Trophoblast cell (in vitro differentiated cells and primary cell): ENCODE measurements around the gene SCN1A.

Experiments
- DNase-seq, 2 donors: peaks; one replicate each; pipeline ENCODE4 v3.0.0-alpha.2; 2016
- H2AFZ ChIP-seq: 2 replicates; pipeline ENCODE4 v1.6.1; 2013; ENCODE audit warnings: low read length, moderate library complexity, mild to moderate bottlenecking; ENCODE audit not compliant: insufficient read depth, poor library complexity
- H2AK5ac ChIP-seq: 2 replicates; pipeline ENCODE4 v1.6.1; 2013; ENCODE audit warnings: mild to moderate bottlenecking, low read length
- H2BK120ac ChIP-seq: 2 replicates; pipeline ENCODE4 v1.6.1; 2013; ENCODE audit warnings: low read length, mild to moderate bottlenecking, moderate library complexity; ENCODE audit not compliant: insufficient read depth, poor library complexity
- H2BK12ac ChIP-seq: 2 replicates; pipeline ENCODE4 v1.6.1; 2013; ENCODE audit warnings: mild to moderate bottlenecking, low read length, moderate library complexity
- H2BK5ac ChIP-seq: 2 replicates; pipeline ENCODE4 v1.6.1; 2013; ENCODE audit warnings: low read length, low read depth, moderate library complexity, mild to moderate bottlenecking; ENCODE audit not compliant: poor library complexity
- H3K14ac ChIP-seq: 2 replicates; pipeline ENCODE4 v1.6.1; 2013; ENCODE audit warnings: mild to moderate bottlenecking, low read length
- H3K18ac ChIP-seq: 2 replicates; pipeline ENCODE4 v1.6.1; 2013; ENCODE audit warnings: mild to moderate bottlenecking, low read length
- H3K23ac ChIP-seq: 2 replicates; pipeline ENCODE4 v1.6.1; 2013; ENCODE audit warnings: low read length
- H3K27ac ChIP-seq: 2 replicates; pipeline ENCODE4 v1.5.1; 2013; ENCODE audit warnings: low read depth, mild to moderate bottlenecking, inconsistent platforms, low read length, moderate library complexity
- H3K27me3 ChIP-seq: 2 replicates; pipeline ENCODE4 v1.6.1; 2013; ENCODE audit warnings: inconsistent platforms, mild to moderate bottlenecking, low read length, moderate library complexity; ENCODE audit not compliant: insufficient read depth
- H3K36me3 ChIP-seq, 2 experiments: 1 replicate in 1 of 2; 2 replicates in 1 of 2; pipeline ENCODE4 v1.6.1; 2013; ENCODE audit warnings: low read length in 2 of 2, mild to moderate bottlenecking in 2 of 2, moderate library complexity in 1 of 2; ENCODE audit not compliant: insufficient read depth in 2 of 2, control insufficient read depth in 1 of 2
- H3K4ac ChIP-seq: 2 replicates; pipeline ENCODE4 v1.6.1; 2013; ENCODE audit warnings: low read depth, mild to moderate bottlenecking, low read length, moderate library complexity
- H3K4me1 ChIP-seq, 2 experiments: 1 replicate in 1 of 2; 2 replicates in 1 of 2; pipeline ENCODE4 v1.6.1; 2013; ENCODE audit warnings: low read length in 2 of 2, mild to moderate bottlenecking in 2 of 2, moderate library complexity in 1 of 2; ENCODE audit not compliant: insufficient read depth in 2 of 2, control insufficient read depth in 1 of 2
- H3K4me2 ChIP-seq: 2 replicates; pipeline ENCODE4 v1.6.1; 2013; ENCODE audit warnings: inconsistent platforms, mild to moderate bottlenecking, low read length, moderate library complexity
- H3K4me3 ChIP-seq: 2 replicates; pipeline ENCODE4 v1.5.1; 2013; ENCODE audit warnings: mild to moderate bottlenecking, low read depth, low read length, inconsistent platforms
- H3K79me1 ChIP-seq: one replicate; pipeline ENCODE4 v1.6.1; 2013; ENCODE audit warnings: low read length
- H3K79me2 ChIP-seq: 2 replicates; pipeline ENCODE4 v1.6.1; 2013; ENCODE audit warnings: low read length, mild to moderate bottlenecking; ENCODE audit not compliant: control insufficient read depth, insufficient read depth, poor library complexity
- H3K9ac ChIP-seq: 2 replicates; pipeline ENCODE4 v1.6.1; 2013; ENCODE audit warnings: mild to moderate bottlenecking, low read length
- H3K9me3 ChIP-seq: 2 replicates; pipeline ENCODE4 v1.6.1; 2013; ENCODE audit warnings: low read depth, mild to moderate bottlenecking, control low read depth, inconsistent platforms, low read length; ENCODE audit not compliant: insufficient read depth
- H4K12ac ChIP-seq: 2 replicates; pipeline ENCODE4 v1.6.1; 2013; ENCODE audit warnings: low read depth, mild to moderate bottlenecking, low read length, moderate library complexity
- H4K8ac ChIP-seq: 2 replicates; pipeline ENCODE4 v1.6.1; 2013; ENCODE audit warnings: low read depth, mild to moderate bottlenecking, low read length, moderate library complexity
- H4K91ac ChIP-seq: one replicate; pipeline ENCODE4 v1.6.1; 2013; ENCODE audit warnings: low read depth, mild to moderate bottlenecking, low read length, moderate library complexity
- WGBS: extraction: QIAGEN DNeasy Blood & Tissue Kit; methylation state at CpG from one replicate; pipeline ENCODE4 v1.1.7; 2013; ENCODE audit warnings: missing lambda C conversion rate; ENCODE audit not compliant: insufficient read length, insufficient coverage; ENCODE audit errors: extremely low coverage; 5-methylcytosine and 5-hydroxymethylcytosine counted together

The SCN1A gene

GRCh38 chr2:166156985-166157490 is 29.2 kb upstream of the SCN1A start:
- Histone ChIP-seq H3K9me3 (no peaks in the 10 kb centered on the region), H3K79me1 (no peaks in the 10 kb centered on the region), H2AK5ac (no peak overlapping the region), H3K27ac (no peak overlapping the region), H4K91ac (no peak overlapping the region), H3K4me3 (no peak overlapping the region), H3K23ac (no peak overlapping the region), H2BK120ac (no peak overlapping the region), H3K9ac (no peak overlapping the region), H4K8ac (no peak overlapping the region), H2BK5ac (no peak overlapping the region), H3K18ac (no peak overlapping the region), H2AFZ (no peak overlapping the region), H3K4me1 (no peaks in the 10 kb centered on the region), H3K36me3 (no peaks in the 10 kb centered on the region), H3K14ac (no peak overlapping the region), H3K4ac (no peak overlapping the region), H3K79me2 (no peaks in the 10 kb centered on the region), H4K12ac (no peak overlapping the region), H3K4me2 (no peak overlapping the region), H2BK12ac (no peak overlapping the region), H3K27me3 (no peaks in the 10 kb centered on the region)
- no peak for DNase-seq
- WGBS: no CpG with 5 or more reads among the region's 3 CpGs

- no peak overlapping the region for H3K14ac ChIP-seq
- H3K27ac ChIP-seq: no peak overlapping the region
- no peak overlapping the region for H4K12ac ChIP-seq
- no peak overlapping the region for H2BK12ac ChIP-seq
- H3K9ac ChIP-seq: no peak overlapping the region
- no peak for DNase-seq
- no peaks in the 10 kb centered on the region for H3K36me3 ChIP-seq
- no peak overlapping the region for H3K23ac ChIP-seq
- no peak overlapping the region for H3K4me3 ChIP-seq
- H2BK5ac ChIP-seq: no peak overlapping the region
- no peaks in the 10 kb centered on the region for H3K27me3 ChIP-seq
- no peaks in the 10 kb centered on the region for H3K9me3 ChIP-seq
- no peak overlapping the region for H3K18ac ChIP-seq
- no peak overlapping the region for H3K4ac ChIP-seq
- no peaks in the 10 kb centered on the region for H3K4me1 ChIP-seq
- H4K91ac ChIP-seq: no peak overlapping the region
- no peak overlapping the region for H4K8ac ChIP-seq
- WGBS: no CpG with 5 or more reads among the region's 2 CpGs
- H2AK5ac ChIP-seq: no peak overlapping the region
- no peaks in the 10 kb centered on the region for H3K79me1 ChIP-seq
- H2AFZ ChIP-seq: no peak overlapping the region
- no peaks in the 10 kb centered on the region for H3K79me2 ChIP-seq
- H3K4me2 ChIP-seq: no peak overlapping the region
- no peak overlapping the region for H2BK120ac ChIP-seq
These were observed 27.8 kb upstream of the SCN1A start for GRCh38 chr2:166155589-166155988.

- Histone ChIP-seq H2BK12ac (no peak overlapping the region), H4K8ac (no peak overlapping the region), H3K14ac (no peak overlapping the region), H3K79me1 (no peaks in the 10 kb centered on the region), H2BK5ac (no peak overlapping the region), H3K9me3 (no peaks in the 10 kb centered on the region), H3K9ac (no peak overlapping the region), H2AK5ac (no peak overlapping the region), H3K23ac (no peak overlapping the region), H2AFZ (no peak overlapping the region), H3K27me3 (no peaks in the 10 kb centered on the region), H3K27ac (no peak overlapping the region), H3K4ac (no peak overlapping the region), H3K4me1 (no peaks in the 10 kb centered on the region), H2BK120ac (no peak overlapping the region), H3K36me3 (no peaks in the 10 kb centered on the region), H4K91ac (no peak overlapping the region), H3K79me2 (no peaks in the 10 kb centered on the region), H3K4me3 (no peak overlapping the region), H3K4me2 (no peak overlapping the region), H3K18ac (no peak overlapping the region), H4K12ac (no peak overlapping the region)
- DNase-seq: no peak
- WGBS: no CpG with 5 or more reads among the region's 3 CpGs
These were observed 27.0 kb upstream of the SCN1A start for GRCh38 chr2:166154685-166155338.

- Histone ChIP-seq H2BK5ac (no peak overlapping the region), H3K27ac (no peak overlapping the region), H3K14ac (no peak overlapping the region), H3K4me1 (no peaks in the 10 kb centered on the region), H4K8ac (no peak overlapping the region), H4K91ac (no peak overlapping the region), H3K4me2 (no peak overlapping the region), H3K79me2 (no peaks in the 10 kb centered on the region), H3K9me3 (no peaks in the 10 kb centered on the region), H2BK12ac (no peak overlapping the region), H2AFZ (no peak overlapping the region), H3K36me3 (no peaks in the 10 kb centered on the region), H3K27me3 (no peaks in the 10 kb centered on the region), H3K4ac (no peak overlapping the region), H3K23ac (no peak overlapping the region), H3K9ac (no peak overlapping the region), H3K79me1 (no peaks in the 10 kb centered on the region), H2AK5ac (no peak overlapping the region), H4K12ac (no peak overlapping the region), H3K4me3 (no peak overlapping the region), H2BK120ac (no peak overlapping the region), H3K18ac (no peak overlapping the region)
- no peak for DNase-seq
These were observed 24.2 kb upstream of the SCN1A start for GRCh38 chr2:166152064-166152463.
